GM12891 (cell line): ENCODE measurements around the gene MFSD6.

Experiments used
- POLR2A ChIP-seq: IDR thresholded peaks from 2 replicates; pipeline ENCODE4 v1.6.1; 2011; ENCODE audit warnings: low read depth, low read length, control low read depth
- POLR2AphosphoS5 ChIP-seq: IDR thresholded peaks from 2 replicates; pipeline ENCODE4 v1.6.1; 2011; ENCODE audit warnings: low read depth, low read length, control low read depth
- TAF1 ChIP-seq: IDR thresholded peaks from 2 replicates; pipeline ENCODE4 v1.6.1; 2011; ENCODE audit warnings: low read depth, low read length, control low read depth

- TF ChIP-seq POLR2AphosphoS5 = no peak
- no peak for TF ChIP-seq POLR2A
- TF ChIP-seq TAF1 = no peak
Observed at GRCh38 chr2:190376083-190376482, 32.1 kb upstream of the MFSD6 start.
